ENCODE data around the gene ARPC5. TPM values are rescaled to one million over a fixed set of nuclear protein-coding genes. Genes with fewer than 3 reads are reported as not detected.

The ARPC5 gene
- total RNA-seq, 1 experiment from 2014 or later: 104 TPM

- TF ChIP-seq POLR2AphosphoS5 (IDR thresholded peaks at IDR 0.05; ENCODE audit: low read depth, low read length) (no peak), CTCF (IDR thresholded peaks at IDR 0.05) (no peak), SIN3A (IDR thresholded peaks at IDR 0.05; ENCODE audit: borderline replicate concordance, insufficient read depth, low read depth, low read length) (no peak), TCF7L2 (IDR thresholded peaks at IDR 0.05; ENCODE audit: low read depth, low read length) (no peak)
- TF ChIP-seq, protein P1, sequence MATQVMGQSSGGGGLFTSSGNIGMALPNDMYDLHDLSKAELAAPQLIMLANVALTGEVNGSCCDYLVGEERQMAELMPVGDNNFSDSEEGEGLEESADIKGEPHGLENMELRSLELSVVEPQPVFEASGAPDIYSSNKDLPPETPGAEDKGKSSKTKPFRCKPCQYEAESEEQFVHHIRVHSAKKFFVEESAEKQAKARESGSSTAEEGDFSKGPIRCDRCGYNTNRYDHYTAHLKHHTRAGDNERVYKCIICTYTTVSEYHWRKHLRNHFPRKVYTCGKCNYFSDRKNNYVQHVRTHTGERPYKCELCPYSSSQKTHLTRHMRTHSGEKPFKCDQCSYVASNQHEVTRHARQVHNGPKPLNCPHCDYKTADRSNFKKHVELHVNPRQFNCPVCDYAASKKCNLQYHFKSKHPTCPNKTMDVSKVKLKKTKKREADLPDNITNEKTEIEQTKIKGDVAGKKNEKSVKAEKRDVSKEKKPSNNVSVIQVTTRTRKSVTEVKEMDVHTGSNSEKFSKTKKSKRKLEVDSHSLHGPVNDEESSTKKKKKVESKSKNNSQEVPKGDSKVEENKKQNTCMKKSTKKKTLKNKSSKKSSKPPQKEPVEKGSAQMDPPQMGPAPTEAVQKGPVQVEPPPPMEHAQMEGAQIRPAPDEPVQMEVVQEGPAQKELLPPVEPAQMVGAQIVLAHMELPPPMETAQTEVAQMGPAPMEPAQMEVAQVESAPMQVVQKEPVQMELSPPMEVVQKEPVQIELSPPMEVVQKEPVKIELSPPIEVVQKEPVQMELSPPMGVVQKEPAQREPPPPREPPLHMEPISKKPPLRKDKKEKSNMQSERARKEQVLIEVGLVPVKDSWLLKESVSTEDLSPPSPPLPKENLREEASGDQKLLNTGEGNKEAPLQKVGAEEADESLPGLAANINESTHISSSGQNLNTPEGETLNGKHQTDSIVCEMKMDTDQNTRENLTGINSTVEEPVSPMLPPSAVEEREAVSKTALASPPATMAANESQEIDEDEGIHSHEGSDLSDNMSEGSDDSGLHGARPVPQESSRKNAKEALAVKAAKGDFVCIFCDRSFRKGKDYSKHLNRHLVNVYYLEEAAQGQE (IDR thresholded peaks at IDR 0.05; ENCODE audit: insufficient read depth in 1 of 2, low read depth in 2 of 2, low read length in 1 of 2): no peak
- no TSS peak for BruUV-seq (replicated peaks)
- intact Hi-C loops (cut with micrococcal nuclease; ENCODE audit: unreplicated experiment): no loop called here
- no peaks in the 10 kb centered on the region for H3K36me3 ChIP-seq (ENCODE audit: control insufficient read depth, insufficient read depth, low read length)
- in situ Hi-C loops (cut with HindIII; ENCODE audit: low pct_unique_long_range_greater_than_20kb, low sequenced_read_pairs): no loop called here
- DNase-seq (ENCODE audit: low read depth, low spot score): no peak
- H3K4me1 ChIP-seq (ENCODE audit: control insufficient read depth, insufficient read depth, low read length): no peaks in the 10 kb centered on the region
- no peak overlapping the region for H3K4me3 ChIP-seq (ENCODE audit: low read depth in 2 of 2, low read length in 2 of 2)
- CTCF ChIA-PET: no interaction called here
- POLR2A ChIA-PET: interaction anchor here (0.6 kb wide), 1 partner anchor 1730 kb away, joined by 7 read pairs; no protein-coding TSS in a partner anchor
- ATAC-seq: no peak
- H3K9me3 ChIP-seq (ENCODE audit: control insufficient read depth, insufficient read depth, low read depth, low read length): no peaks in the 10 kb centered on the region
- no peak overlapping the region for H3K27ac ChIP-seq (ENCODE audit: low read length)
- H3K27me3 ChIP-seq (ENCODE audit: control insufficient read depth, insufficient read depth, low read length): 0 out of 2 replicates have a peak, but pooled peaks cover 4% of the 10 kb centered on the region
Observed at GRCh38 chr1:183589874-183590243, 45.7 kb downstream of the ARPC5 start.

DNA sequence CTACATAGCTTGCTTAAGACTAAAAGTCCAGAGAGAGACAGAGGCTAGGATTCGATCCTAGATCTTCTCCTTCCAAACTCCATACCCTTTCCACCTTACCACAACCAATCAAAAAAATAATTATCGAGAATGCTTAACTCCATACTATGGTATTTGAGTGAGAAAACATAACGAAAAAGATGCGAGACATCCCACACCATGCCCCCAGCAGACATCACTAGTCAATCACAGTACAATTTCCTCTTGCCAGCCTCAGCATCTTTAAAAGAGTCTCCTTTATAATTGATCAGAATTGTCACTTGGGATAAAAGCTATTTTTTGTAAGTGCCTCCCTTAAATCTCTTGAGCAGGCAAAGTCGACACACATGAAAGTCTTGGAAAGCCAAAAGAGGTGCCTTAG lies 46.2 kb downstream of the ARPC5 start:
- in situ Hi-C loops (cut with HindIII; ENCODE audit: low pct_unique_long_range_greater_than_20kb, low sequenced_read_pairs): no loop called here
- POLR2A ChIA-PET: interaction anchor here (0.6 kb wide), 1 partner anchor 1729 kb away, joined by 7 read pairs; no protein-coding TSS in a partner anchor

More for the DNA sequence above, 46.2 kb downstream of the ARPC5 start:
- no TSS peak for BruUV-seq (replicated peaks)
- no peaks in the 10 kb centered on the region for H3K4me1 ChIP-seq (ENCODE audit: control insufficient read depth, insufficient read depth, low read length)
- H3K4me3 ChIP-seq (ENCODE audit: low read depth in 2 of 2, low read length in 2 of 2): no peak overlapping the region
- intact Hi-C loops (cut with micrococcal nuclease; ENCODE audit: unreplicated experiment): no loop called here
- ATAC-seq: no peak
- CTCF ChIA-PET: no interaction called here
- no peak overlapping the region for H3K27ac ChIP-seq (ENCODE audit: low read length)
- TF ChIP-seq SIN3A (IDR thresholded peaks at IDR 0.05; ENCODE audit: borderline replicate concordance, insufficient read depth, low read depth, low read length) (no peak), POLR2AphosphoS5 (IDR thresholded peaks at IDR 0.05; ENCODE audit: low read depth, low read length) (no peak), CTCF (IDR thresholded peaks at IDR 0.05) (no peak), TCF7L2 (IDR thresholded peaks at IDR 0.05; ENCODE audit: low read depth, low read length) (no peak)
- TF ChIP-seq, protein P1 (IDR thresholded peaks at IDR 0.05; ENCODE audit: insufficient read depth in 1 of 2, low read depth in 2 of 2, low read length in 1 of 2): no peak
- DNase-seq (ENCODE audit: low read depth, low spot score): no peak
- no peaks in the 10 kb centered on the region for H3K36me3 ChIP-seq (ENCODE audit: control insufficient read depth, insufficient read depth, low read length)
- H3K27me3 ChIP-seq (ENCODE audit: control insufficient read depth, insufficient read depth, low read length): 0 out of 2 replicates have a peak, but pooled peaks cover under 1% of the 10 kb centered on the region
- no peaks in the 10 kb centered on the region for H3K9me3 ChIP-seq (ENCODE audit: control insufficient read depth, insufficient read depth, low read depth, low read length)
